ENCODE results near the gene NUP153. TPM values are rescaled to one million over a fixed set of nuclear protein-coding genes. Genes with fewer than 3 reads are reported as not detected.
"Not testable (repeated sequence)": the region's sequence is repeated elsewhere in the genome, so short reads cannot be mapped to it uniquely, and the experiment has no call there.

NUP153 gene
- polyA plus RNA-seq (2012; ENCODE audit: low read depth, missing spikeins), result 18.9 TPM

DNA sequence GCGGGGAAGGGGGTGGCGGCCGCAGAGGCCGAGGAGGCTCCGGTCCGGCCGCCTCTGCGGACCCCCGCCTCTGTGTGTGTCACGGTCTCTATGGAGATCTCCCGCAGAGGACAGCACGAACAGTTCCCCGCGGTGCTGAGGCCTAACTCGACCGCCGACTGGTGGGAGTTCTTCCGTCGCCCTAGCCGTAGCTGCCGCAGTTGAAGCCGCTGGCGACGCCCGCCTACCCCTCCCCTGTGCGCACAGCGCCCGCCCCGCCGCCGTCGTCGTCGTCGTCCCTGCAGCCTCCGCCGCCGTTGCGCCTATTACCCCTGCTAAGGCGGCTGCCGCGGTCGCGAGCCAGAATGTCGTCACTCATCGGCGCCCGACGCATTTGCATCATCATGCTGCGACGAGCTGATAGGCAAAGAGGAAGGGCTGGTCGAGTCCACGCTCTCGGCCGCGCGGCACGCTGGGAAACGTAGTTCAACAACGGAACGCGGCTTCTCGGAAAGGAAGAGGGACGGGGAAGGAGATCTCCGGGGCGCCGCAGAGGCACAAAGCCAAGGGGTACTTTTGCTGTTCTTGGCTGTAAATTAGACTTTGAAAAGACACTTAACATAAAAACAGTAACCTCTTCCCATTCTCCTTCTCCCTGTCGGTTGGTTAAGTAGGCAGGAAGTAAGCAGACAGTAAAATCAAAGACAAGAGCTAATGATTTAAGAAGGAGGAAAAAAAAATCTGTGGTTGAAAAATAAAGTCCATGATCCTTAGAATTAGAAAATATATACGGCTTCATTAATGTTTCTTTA is at the start of gene NUP153:
TSS of gene NUP153 (minus strand) at position 346 of the 791 bp plus-strand sequence. CDS start 538 bp downstream, outside the sequence.
- DNase-seq (ENCODE audit: insufficient read length, low spot score), result peak; percentile 85
- peak; percentile 100 for FAIRE-seq
- TF ChIP-seq TAF1 (IDR thresholded peaks at IDR 0.05; ENCODE audit: low read depth, low read length) (peak; percentile 76; the same call in 1 of the 2 replicates), SPI1 (IDR thresholded peaks at IDR 0.05; ENCODE audit: low read depth, low read length) (peak; percentile 78), POU2F2 (IDR thresholded peaks at IDR 0.05; ENCODE audit: low read depth, low read length) (peak; percentile 88), POLR2AphosphoS5 (IDR thresholded peaks at IDR 0.05; ENCODE audit: low read depth, low read length) (peak; percentile 84), POLR2A (IDR thresholded peaks at IDR 0.05; ENCODE audit: low read depth, low read length) (peak; percentile 86), PAX5 (IDR thresholded peaks at IDR 0.05; ENCODE audit: insufficient read depth, low read length, severe bottlenecking) (no peak)

DNA sequence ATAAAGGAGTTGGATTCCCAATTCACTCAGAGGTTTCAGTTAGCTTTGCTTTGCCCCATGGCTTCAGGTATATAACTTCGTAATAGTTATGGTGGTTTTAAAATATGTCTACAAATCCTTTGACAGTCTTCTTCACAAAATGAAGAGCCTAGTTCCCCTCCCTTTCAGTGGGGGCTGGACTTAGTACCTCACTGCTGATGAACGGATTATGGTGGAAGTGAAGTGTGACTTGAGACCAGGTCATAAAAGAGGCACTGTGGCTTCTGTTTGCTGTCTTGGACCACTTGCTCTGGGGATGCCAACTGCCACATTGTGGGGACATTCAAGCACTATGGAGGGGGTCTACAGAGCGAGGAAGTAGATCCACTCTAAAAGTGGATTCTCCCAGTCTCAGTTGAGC is 47.5 kb upstream of the NUP153 start:
- TF ChIP-seq TAF1 (IDR thresholded peaks at IDR 0.05; ENCODE audit: low read depth, low read length) (no peak), POLR2A (IDR thresholded peaks at IDR 0.05; ENCODE audit: low read depth, low read length) (no peak)
- no peak for DNase-seq (ENCODE audit: insufficient read length, low spot score)
- no peak for FAIRE-seq

DNA sequence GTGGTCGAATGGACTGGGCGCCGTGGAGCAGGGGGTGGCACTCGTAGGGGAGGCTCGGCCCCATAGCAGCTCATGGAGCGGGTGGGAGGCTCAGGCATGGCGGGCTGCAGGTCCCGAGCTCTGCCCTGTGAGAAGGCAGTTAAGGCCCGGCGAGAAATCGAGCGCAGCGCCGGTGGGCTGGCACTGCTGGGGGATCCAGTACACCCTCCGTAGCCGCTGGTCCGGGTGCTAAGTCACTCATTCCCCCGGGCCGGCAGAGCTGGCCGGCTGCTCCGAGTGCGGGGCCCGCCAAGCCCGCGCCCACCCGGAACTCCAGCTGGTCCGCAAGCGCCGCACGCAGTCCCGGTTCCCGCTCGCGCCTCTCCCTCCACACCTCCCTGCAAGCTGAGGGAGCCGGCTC is 38.6 kb upstream of the NUP153 start:
- DNase-seq (ENCODE audit: insufficient read length, low spot score); FAIRE-seq: not testable (repeated sequence)

GRCh38 chr6:17744757-17745308 is 38.1 kb upstream of the NUP153 start:
- DNase-seq (ENCODE audit: insufficient read length, low spot score); FAIRE-seq: not testable (repeated sequence)

DNA sequence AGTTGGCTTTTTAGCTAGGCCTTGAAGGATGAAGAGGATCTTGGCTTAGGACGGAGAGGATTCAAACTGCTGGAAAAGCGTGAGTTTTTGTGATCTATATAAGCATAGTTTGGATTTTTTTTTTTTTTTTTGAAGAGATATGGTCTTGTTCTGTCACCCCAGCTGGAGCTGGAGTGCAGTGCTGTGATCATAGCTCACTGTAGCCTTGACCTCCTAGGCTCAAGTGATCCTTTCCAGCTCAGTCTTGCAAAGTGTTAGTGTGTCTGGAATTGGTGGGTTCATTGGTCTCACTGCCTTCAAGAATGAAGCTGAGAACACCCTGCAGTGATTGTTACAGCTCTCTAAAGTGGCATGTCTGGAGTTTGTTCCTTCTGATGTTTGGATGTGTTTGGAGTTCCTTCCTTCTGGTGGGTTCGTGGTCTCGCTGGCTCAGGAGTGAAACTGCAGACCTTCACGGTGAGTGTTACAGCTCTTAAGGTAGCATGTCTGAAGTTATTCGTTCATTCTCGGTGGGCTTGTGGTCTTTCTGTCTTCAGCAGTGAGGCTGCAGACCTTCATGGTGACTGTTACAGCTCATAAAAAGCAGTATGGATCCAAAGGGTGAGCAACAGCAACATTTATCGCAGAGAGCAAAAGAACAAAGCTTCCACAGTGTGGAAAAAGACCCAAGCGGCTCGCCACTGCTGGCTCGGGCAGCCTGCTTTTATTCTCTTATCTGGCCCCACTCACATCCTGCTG is 37.5 kb upstream of the NUP153 start:
- no peak for FAIRE-seq
- DNase-seq (ENCODE audit: insufficient read length, low spot score), result no peak
- TF ChIP-seq POU2F2 (IDR thresholded peaks at IDR 0.05; ENCODE audit: low read depth, low read length) (no peak), TAF1 (IDR thresholded peaks at IDR 0.05; ENCODE audit: low read depth, low read length) (no peak), SPI1 (IDR thresholded peaks at IDR 0.05; ENCODE audit: low read depth, low read length) (no peak), PAX5 (IDR thresholded peaks at IDR 0.05; ENCODE audit: insufficient read depth, low read length, severe bottlenecking) (no peak), POLR2A (IDR thresholded peaks at IDR 0.05; ENCODE audit: low read depth, low read length) (no peak), POLR2AphosphoS5 (IDR thresholded peaks at IDR 0.05; ENCODE audit: low read depth, low read length) (no peak)

GRCh38 chr6:17741507-17741906 is 34.8 kb upstream of the NUP153 start:
- FAIRE-seq, result no peak
- TF ChIP-seq TAF1 (IDR thresholded peaks at IDR 0.05; ENCODE audit: low read depth, low read length) (no peak), POU2F2 (IDR thresholded peaks at IDR 0.05; ENCODE audit: low read depth, low read length) (no peak), PAX5 (IDR thresholded peaks at IDR 0.05; ENCODE audit: insufficient read depth, low read length, severe bottlenecking) (no peak), POLR2A (IDR thresholded peaks at IDR 0.05; ENCODE audit: low read depth, low read length) (no peak), SPI1 (IDR thresholded peaks at IDR 0.05; ENCODE audit: low read depth, low read length) (no peak), POLR2AphosphoS5 (IDR thresholded peaks at IDR 0.05; ENCODE audit: low read depth, low read length) (no peak)
- DNase-seq (ENCODE audit: insufficient read length, low spot score), result no peak

DNA sequence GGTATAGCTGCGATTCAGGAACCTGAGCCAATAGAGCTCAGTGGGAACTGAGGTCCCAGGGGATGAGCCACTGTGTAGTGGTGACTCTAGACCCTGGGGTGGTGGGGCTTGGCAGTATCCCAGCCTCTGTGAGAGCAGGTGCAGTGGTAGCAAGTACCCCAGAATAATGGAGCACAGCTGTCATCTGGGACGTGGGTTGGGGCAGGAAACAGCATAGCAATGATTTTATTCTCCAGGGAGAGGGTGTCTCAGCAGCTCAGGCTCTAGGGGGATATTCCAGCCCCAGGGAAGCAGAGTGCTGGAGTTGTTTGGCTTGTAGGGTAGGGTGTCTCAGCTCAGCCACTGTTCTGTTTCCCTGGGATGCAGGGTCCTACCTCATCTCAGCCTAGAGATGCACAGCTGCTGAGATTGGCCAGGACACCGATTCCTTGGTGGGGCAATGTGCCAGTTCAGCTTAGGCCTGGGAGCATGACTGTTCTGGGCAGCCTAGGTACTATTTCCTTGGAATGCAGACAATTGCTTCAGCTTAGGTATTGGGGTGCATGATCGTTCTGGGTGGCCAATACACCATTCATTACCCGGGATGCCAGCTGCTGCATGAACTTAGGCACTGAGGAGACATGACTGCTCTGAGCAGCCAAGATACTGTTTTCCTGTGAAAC is 34.0 kb upstream of the NUP153 start:
- no peak for TF ChIP-seq POU2F2 (IDR thresholded peaks at IDR 0.05; ENCODE audit: low read depth, low read length)
- TF ChIP-seq POLR2A (IDR thresholded peaks at IDR 0.05; ENCODE audit: low read depth, low read length), result no peak
- TF ChIP-seq TAF1 (IDR thresholded peaks at IDR 0.05; ENCODE audit: low read depth, low read length), result no peak
- no peak for DNase-seq (ENCODE audit: insufficient read length, low spot score)
- no peak for FAIRE-seq

- FAIRE-seq (no peak), DNase-seq (ENCODE audit: insufficient read length, low spot score) (no peak)
- TF ChIP-seq POLR2AphosphoS5 (IDR thresholded peaks at IDR 0.05; ENCODE audit: low read depth, low read length) (no peak), POU2F2 (IDR thresholded peaks at IDR 0.05; ENCODE audit: low read depth, low read length) (no peak), PAX5 (IDR thresholded peaks at IDR 0.05; ENCODE audit: insufficient read depth, low read length, severe bottlenecking) (no peak), TAF1 (IDR thresholded peaks at IDR 0.05; ENCODE audit: low read depth, low read length) (no peak), POLR2A (IDR thresholded peaks at IDR 0.05; ENCODE audit: low read depth, low read length) (no peak), SPI1 (IDR thresholded peaks at IDR 0.05; ENCODE audit: low read depth, low read length) (no peak)
Measured at GRCh38 chr6:17737704-17738252, 31.1 kb upstream of the NUP153 start.

GRCh38 chr6:17735311-17735710 is 28.6 kb upstream of the NUP153 start:
- DNase-seq (ENCODE audit: insufficient read length, low spot score); FAIRE-seq: not testable (repeated sequence)
